Measurements from ENCODE around the gene WFDC1. TPM values are rescaled to one million over a fixed set of nuclear protein-coding genes. Genes with fewer than 3 reads are reported as not detected.

Gene WFDC1
- total and polyA plus RNA-seq, 2 donors (not counting 3 experiments of a cell fraction or from before 2014, with no cell fraction given), result not detected

GRCh38 chr16:84326545-84326944, 31.9 kb downstream of the WFDC1 start:
- no peak overlapping the region for H3K4me3 ChIP-seq (replicated peaks in 1 of 3; ENCODE audit: insufficient read depth in 1 of 3, low read depth in 1 of 3, low read length in 3 of 3)
- no peaks in the 10 kb centered on the region for H3K9me1 ChIP-seq (replicated peaks; ENCODE audit: control insufficient read depth, extremely low read depth, insufficient read depth, low read length)
- FAIRE-seq, result no peak
- intact Hi-C loops (cut with micrococcal nuclease) (no loop called here), dilution Hi-C loops (cut with MboI; ENCODE audit: extremely low pct_ligation_motif_present, low sequenced_read_pairs) (no loop called here)
- H2AFZ ChIP-seq (ENCODE audit: low read depth, low read length), result no peak overlapping the region
- no peaks in the 10 kb centered on the region for H3K79me2 ChIP-seq (ENCODE audit: control insufficient read depth, insufficient read depth, low read length)
- H3K4me1 ChIP-seq (ENCODE audit: control insufficient read depth, extremely low read depth, insufficient read depth, low read length), result no peaks in the 10 kb centered on the region
- no peaks in the 10 kb centered on the region for H3K27me3 ChIP-seq (ENCODE audit: control insufficient read depth in 2 of 2, insufficient read depth in 2 of 2, low read length in 2 of 2)
- ChIA-PET CTCF (interaction anchor here (1.3 kb wide), 1 partner anchor 19 kb away, joined by 4 read pairs; no protein-coding TSS in a partner anchor), POLR2A (no interaction called here)
- no peak overlapping the region for H3K27ac ChIP-seq (ENCODE audit: insufficient read depth, low read depth, low read length)
- BruUV-seq (replicated peaks), result no TSS peak
- H3K36me3 ChIP-seq (ENCODE audit: control insufficient read depth in 2 of 2, extremely low read depth in 1 of 2, insufficient read depth in 2 of 2, low read length in 2 of 2), result no peaks in the 10 kb centered on the region
- no peak for DNase-seq (ENCODE audit: low read depth, low spot score)
- TF ChIP-seq POLR2A (IDR thresholded peaks at IDR 0.05; ENCODE audit: low read depth, low read length), result no peak
- no peak for TF ChIP-seq POLR2AphosphoS5 (IDR thresholded peaks at IDR 0.05; ENCODE audit: insufficient read depth, low read depth, low read length)
- no peak overlapping the region for H3K9ac ChIP-seq (replicated peaks; ENCODE audit: extremely low read depth, insufficient read depth, low read length)
- H3K9me3 ChIP-seq (replicated peaks; ENCODE audit: control insufficient read depth, insufficient read depth, low read length), result no peaks in the 10 kb centered on the region
- no peak overlapping the region for H3K4me2 ChIP-seq (ENCODE audit: insufficient read depth, low read length)
- no peaks in the 10 kb centered on the region for H4K20me1 ChIP-seq (replicated peaks; ENCODE audit: control insufficient read depth, extremely low read depth, insufficient read depth, low read length)

GRCh38 chr16:84327926-84328505, 33.3 kb downstream of the WFDC1 start:
- no peaks in the 10 kb centered on the region for H3K27me3 ChIP-seq (ENCODE audit: control insufficient read depth in 2 of 2, insufficient read depth in 2 of 2, low read length in 2 of 2)
- H3K4me2 ChIP-seq (ENCODE audit: insufficient read depth, low read length), result no peak overlapping the region
- FAIRE-seq (no peak), DNase-seq (ENCODE audit: low read depth, low spot score) (no peak)
- dilution Hi-C loops (cut with MboI; ENCODE audit: extremely low pct_ligation_motif_present, low sequenced_read_pairs) (no loop called here), intact Hi-C loops (cut with micrococcal nuclease) (no loop called here)
- no peaks in the 10 kb centered on the region for H3K36me3 ChIP-seq (ENCODE audit: control insufficient read depth in 2 of 2, extremely low read depth in 1 of 2, insufficient read depth in 2 of 2, low read length in 2 of 2)
- no peaks in the 10 kb centered on the region for H3K4me1 ChIP-seq (ENCODE audit: control insufficient read depth, extremely low read depth, insufficient read depth, low read length)
- no peaks in the 10 kb centered on the region for H3K9me3 ChIP-seq (replicated peaks; ENCODE audit: control insufficient read depth, insufficient read depth, low read length)
- TF ChIP-seq FOS (IDR thresholded peaks at IDR 0.05; ENCODE audit: borderline replicate concordance, insufficient read depth, low read length) (no peak), JUN (IDR thresholded peaks at IDR 0.05; ENCODE audit: borderline replicate concordance, insufficient read depth, insufficient read length, low read depth) (no peak), MYC (IDR thresholded peaks at IDR 0.05; ENCODE audit: low read depth, low read length) (no peak), POLR2AphosphoS5 (IDR thresholded peaks at IDR 0.05; ENCODE audit: insufficient read depth, low read depth, low read length) (no peak), EZH2 (IDR thresholded peaks at IDR 0.05; ENCODE audit: borderline replicate concordance, low read depth, low read length, severe bottlenecking) (no peak)
- no peak overlapping the region for H3K4me3 ChIP-seq (replicated peaks in 1 of 3; ENCODE audit: insufficient read depth in 1 of 3, low read depth in 1 of 3, low read length in 3 of 3)
- no peak overlapping the region for H3K27ac ChIP-seq (ENCODE audit: insufficient read depth, low read depth, low read length)
- no TSS peak for BruUV-seq (replicated peaks)
- H3K9me1 ChIP-seq (replicated peaks; ENCODE audit: control insufficient read depth, extremely low read depth, insufficient read depth, low read length), result no peaks in the 10 kb centered on the region
- no peak overlapping the region for H2AFZ ChIP-seq (ENCODE audit: low read depth, low read length)
- H4K20me1 ChIP-seq (replicated peaks; ENCODE audit: control insufficient read depth, extremely low read depth, insufficient read depth, low read length), result no peaks in the 10 kb centered on the region
- POLR2A ChIA-PET, result no interaction called here
- H3K9ac ChIP-seq (replicated peaks; ENCODE audit: extremely low read depth, insufficient read depth, low read length), result no peak overlapping the region
- CTCF ChIA-PET, result no interaction called here
- H3K79me2 ChIP-seq (ENCODE audit: control insufficient read depth, insufficient read depth, low read length), result no peaks in the 10 kb centered on the region
